Measurements from ENCODE around the gene F5.

DNA sequence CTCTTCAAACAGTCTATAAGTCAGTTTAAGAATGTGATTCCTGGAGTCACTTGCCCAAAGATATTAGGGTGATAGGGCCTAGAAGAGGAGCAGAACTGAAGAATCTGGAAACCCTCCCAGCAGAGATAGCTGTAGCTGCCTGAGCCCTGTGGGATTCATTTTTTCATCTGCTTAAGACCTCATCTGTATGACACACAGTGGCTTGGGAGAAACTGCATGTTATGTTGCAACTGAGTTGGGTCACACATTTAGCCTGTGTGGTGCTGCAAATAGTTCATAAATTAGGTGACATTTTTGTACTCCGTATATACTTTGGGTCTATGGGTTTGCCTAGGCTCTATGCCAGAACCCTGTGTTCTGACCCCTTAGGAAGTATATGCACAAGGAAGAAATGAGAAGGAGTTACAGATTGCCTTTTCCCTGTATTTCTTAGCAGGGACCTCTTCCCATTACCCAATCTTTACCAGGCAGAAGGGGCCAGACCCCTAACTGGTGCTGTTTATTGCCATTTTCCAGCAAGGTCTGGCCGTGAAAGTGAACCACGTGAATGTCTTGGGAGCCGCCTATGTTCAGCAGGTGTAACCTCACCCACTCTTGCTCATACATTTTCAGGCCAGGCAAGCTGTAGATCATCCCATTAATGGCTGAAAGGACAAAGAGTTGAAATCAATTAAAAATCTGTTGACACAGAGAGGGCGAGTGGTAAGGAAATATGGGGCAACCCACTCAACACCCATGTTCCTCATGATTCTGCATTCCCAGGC lies 58.6 kb downstream of the F5 start:
- TF ChIP-seq, protein P1, sequence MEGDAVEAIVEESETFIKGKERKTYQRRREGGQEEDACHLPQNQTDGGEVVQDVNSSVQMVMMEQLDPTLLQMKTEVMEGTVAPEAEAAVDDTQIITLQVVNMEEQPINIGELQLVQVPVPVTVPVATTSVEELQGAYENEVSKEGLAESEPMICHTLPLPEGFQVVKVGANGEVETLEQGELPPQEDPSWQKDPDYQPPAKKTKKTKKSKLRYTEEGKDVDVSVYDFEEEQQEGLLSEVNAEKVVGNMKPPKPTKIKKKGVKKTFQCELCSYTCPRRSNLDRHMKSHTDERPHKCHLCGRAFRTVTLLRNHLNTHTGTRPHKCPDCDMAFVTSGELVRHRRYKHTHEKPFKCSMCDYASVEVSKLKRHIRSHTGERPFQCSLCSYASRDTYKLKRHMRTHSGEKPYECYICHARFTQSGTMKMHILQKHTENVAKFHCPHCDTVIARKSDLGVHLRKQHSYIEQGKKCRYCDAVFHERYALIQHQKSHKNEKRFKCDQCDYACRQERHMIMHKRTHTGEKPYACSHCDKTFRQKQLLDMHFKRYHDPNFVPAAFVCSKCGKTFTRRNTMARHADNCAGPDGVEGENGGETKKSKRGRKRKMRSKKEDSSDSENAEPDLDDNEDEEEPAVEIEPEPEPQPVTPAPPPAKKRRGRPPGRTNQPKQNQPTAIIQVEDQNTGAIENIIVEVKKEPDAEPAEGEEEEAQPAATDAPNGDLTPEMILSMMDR (IDR thresholded peaks at IDR 0.05 in 8 of 11, conservative IDR thresholded peaks at IDR 0.05 in 3 of 11) = no peak
- no peak for TF ChIP-seq POLR2A (IDR thresholded peaks at IDR 0.05)
- no peak for TF ChIP-seq POLR2AphosphoS5 (IDR thresholded peaks at IDR 0.05)

All from spleen (tissue), 7 donors.